Measurements from ENCODE around the gene SDHA.

The SDHA gene

DNA sequence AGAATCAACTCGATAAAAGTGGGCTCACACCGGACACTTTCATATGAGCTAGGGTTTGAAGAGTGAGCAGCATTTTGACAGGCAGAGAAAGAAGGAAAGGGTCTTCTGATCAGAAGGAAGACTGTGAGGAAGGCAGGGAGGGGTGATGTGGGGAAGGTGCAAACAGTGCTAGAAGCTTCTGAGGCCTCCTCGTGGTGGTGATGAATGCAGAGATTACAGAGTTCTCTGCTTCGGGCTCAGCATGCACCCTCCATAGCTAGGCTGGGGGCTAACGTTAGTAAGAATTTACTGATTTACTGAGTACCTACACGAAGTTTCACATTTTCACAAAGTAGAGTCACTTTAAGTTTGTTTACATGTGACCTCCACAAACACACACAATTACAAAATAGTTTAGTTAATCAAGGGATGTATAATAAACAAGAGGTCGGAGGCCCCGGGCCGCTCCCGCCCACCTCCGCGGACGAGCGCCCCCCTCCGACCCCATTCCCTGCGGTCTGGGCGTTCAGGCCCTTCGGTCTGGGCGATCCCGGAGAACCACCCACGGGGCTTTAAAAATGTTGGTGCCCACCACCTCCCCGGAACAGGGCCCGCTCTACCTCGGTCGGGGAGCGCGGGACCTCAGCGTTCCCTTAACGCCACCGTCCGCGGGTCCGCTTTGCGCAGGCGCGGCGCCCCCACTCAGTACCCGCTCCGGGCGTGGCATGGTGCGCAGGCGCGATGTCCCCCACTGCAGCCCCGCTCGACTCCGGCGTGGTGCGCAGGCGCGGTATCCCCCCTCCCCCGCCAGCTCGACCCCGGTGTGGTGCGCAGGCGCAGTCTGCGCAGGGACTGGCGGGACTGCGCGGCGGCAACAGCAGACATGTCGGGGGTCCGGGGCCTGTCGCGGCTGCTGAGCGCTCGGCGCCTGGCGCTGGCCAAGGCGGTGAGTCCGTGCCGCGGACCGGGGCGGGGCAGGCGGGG, at the start of gene SDHA, which contains the start of gene CCDC127:
Gene SDHA, plus strand, starts transcription at position 827 of the 963 bp plus-strand sequence. Its CDS starts 36 bp downstream, at position 863.
Gene CCDC127, minus strand, starts transcription at position 660 of the 963 bp plus-strand sequence. CDS start 1,304 bp downstream, outside the sequence.
- peak; percentile 87 for DNase-seq (ENCODE audit: low read depth, low spot score)

GRCh38 chr5:169071-169727, 48.9 kb upstream of the SDHA start:
- DNase-seq (ENCODE audit: low read depth, low spot score): peak; percentile 78

- no peak for DNase-seq (ENCODE audit: low read depth, low spot score)
Measured at GRCh38 chr5:169728-170094, 48.4 kb upstream of the SDHA start.

- no peak for DNase-seq (ENCODE audit: low read depth, low spot score)
Measured at GRCh38 chr5:170971-171800, 46.9 kb upstream of the SDHA start.

DNA sequence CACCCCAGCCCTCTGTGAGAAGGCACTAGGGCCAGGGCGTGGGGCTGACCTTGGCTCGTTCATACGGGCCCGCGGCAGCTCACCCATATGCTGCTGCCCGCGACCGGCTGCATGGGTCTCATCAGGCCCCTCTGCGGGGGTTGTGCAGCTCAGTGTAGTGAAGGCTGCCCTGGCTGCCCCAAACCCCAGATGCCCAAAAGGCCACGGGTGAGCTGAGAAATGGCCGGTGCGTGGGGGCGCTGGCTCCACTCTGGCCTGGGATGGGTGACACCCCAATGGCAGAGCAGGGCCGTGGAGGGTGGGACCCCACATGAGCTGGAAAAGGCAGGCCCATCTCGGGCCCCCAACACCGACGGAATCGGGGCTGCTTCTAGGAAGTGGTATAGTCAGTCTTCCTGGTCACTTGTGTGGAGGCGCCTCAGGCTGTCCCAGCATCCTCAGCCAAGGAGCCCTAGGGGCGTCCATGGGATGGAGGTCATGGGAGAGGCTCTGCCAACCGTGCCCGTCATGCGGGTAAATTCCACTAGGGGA, 46.3 kb upstream of the SDHA start:
- no peak for DNase-seq (ENCODE audit: low read depth, low spot score)

- no peak for DNase-seq (ENCODE audit: low read depth, low spot score)
Measured at GRCh38 chr5:172421-172820, 45.7 kb upstream of the SDHA start.

- DNase-seq (ENCODE audit: low read depth, low spot score): no peak
Measured at GRCh38 chr5:172841-173251, 45.3 kb upstream of the SDHA start.

DNA sequence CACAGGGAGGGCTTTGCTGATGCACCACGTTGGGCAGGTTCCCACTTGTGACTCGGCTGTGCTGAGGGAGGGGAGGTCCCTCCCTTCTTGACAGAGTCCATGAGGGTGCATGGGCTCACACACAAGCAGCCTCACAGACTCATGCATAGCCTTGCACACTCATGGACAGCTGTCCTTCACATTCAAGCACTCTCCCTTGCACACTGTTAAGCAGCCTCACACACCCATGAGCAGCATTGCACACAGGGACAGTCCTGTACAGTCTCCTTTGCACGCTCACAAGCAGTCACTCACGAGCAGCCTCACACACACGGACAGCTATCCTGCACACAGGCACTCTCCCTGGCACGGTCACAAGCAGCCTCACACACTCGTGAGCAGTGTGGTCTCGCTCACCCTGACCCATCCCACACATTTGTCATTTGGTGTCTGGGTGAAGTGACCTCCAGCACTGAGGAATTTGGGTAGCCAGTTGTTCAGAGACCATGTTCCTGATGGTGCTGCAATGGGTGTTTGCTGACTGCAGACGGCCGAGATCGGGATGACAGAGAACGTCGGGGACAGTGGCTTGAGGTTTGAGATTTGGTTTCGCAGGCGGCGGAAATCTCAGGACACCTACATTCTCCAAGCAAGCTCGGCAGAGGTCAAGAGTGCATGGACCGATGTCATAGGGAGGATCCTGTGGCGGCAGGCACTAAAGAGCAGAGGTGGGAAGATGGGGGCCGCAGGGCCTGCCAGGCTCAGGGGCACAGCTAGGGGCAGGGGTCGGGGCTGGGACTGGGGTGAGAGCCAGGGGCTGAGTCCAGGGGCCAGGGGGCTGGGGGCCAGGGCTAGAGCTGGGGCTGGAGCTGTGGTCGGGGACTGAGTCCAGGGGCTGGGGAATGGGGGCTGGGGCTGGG, 44.5 kb upstream of the SDHA start:
- DNase-seq (ENCODE audit: low read depth, low spot score): no peak

DNA sequence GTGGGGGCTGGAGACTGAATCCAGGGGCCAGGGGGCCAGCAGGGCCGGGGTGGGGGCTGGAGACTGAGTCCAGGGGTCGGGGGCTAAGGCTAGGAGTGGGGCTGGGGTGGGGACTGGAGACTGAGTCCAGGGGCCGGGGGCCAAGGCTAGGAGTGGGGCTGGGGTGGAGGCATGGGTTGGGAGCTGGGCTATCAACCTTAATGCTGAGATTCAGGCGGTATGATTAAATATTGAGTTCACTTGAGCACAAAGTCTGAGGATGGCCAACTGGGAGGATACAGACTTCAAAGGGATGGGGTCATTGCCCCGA, 43.9 kb upstream of the SDHA start:
- DNase-seq (ENCODE audit: low read depth, low spot score): no peak

DNA sequence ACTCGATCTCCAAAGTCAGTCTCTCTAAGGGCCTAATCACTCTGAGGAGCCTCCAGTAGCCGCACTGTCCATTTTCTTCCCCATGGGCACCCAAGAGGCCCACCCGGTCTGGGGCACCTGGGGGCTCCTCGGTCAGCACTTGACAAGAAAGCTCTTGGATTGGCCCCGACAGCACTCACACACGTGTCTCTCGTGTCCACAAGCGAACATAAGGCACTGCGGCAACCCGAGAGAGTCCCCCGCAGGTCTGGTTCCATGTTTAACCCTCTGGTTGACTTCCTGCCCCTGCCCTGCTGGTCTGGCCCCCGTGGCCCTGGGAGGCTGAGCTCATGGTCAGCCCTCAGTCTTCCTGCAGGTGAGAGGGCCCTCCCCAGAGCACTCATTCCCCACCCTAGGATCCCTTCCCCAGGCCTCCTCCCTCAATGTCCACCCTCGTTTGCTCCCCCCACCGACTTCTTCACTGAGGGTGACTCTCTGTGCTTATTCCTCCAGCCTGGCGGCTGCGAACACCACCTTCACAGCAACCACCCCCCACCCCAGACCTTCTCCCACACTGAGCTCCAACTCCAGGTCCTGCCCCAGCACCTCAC, 43.1 kb upstream of the SDHA start:
- no peak for DNase-seq (ENCODE audit: low read depth, low spot score)

DNA sequence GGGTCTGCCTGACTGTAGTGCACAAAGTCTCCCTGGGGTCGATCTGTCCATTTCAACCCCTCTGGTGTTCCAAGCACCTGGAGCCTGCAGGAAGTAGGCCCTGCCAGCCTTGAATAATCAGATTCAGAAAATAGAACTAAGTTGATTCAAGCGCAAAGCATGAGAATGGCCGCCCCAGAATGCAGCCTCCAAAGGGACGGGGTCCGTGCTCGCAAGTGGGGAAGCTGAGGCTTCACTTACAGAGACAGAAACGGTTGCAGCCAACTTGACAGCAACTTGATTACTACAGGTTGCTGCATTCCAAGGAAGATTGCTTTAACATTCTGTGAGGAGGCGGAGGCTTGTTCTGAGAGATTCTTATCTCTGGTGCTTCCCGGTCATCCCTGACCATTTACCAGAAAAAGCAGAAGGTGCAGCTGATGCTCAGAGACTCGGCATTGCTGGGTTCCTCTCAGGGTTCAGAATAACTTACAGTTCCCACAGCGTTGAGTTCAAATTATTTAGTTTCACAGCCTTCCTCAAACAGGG, 41.8 kb upstream of the SDHA start:
- DNase-seq (ENCODE audit: low read depth, low spot score): no peak

DNA sequence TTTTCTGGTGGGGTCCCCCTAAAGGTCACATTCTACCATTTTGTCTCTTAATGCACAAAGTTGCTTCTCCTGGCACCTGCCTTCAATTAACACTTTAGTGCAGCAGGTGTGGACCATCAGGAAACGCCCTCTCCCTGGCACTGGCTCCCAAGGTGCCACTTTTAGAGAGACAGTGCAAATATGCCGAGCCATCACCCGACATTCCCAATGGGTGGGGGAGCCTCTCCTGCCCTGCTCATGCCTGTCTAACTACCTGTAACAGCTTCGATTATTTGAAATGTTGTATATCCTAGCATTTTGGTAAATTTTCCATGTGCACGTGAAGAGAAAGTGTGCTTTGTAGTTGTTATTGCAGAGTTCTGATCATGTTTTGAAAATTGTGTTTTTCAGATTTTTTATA, 40.0 kb upstream of the SDHA start:
- DNase-seq (ENCODE audit: low read depth, low spot score): no peak

GRCh38 chr5:179401-179800, 38.7 kb upstream of the SDHA start:
- DNase-seq (ENCODE audit: low read depth, low spot score): no peak

GRCh38 chr5:180286-180918, 37.7 kb upstream of the SDHA start:
- DNase-seq (ENCODE audit: low read depth, low spot score): no peak

GRCh38 chr5:181160-181559, 37.0 kb upstream of the SDHA start:
- no peak for DNase-seq (ENCODE audit: low read depth, low spot score)

GRCh38 chr5:181566-181965, 36.6 kb upstream of the SDHA start:
- DNase-seq (ENCODE audit: low read depth, low spot score): no peak

DNA sequence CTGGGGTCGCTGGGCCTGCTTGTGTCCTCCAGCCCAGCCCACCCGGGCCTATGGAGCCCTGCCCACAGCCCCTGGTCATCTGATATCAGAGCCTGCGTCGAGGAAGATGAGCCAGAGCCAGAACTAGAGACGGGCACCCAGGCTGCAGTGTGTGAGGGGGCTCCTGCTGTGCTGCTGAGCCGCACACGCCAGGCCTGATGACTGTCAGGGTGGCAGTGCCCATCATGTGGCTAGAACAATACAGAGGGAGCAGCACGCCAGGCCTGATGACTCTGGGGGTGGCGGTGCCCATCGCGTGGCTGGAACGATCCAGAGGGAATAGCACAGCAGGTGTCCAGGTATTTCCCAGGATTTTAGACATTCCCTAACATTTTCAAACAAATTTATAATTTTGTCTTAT, 36.0 kb upstream of the SDHA start:
- no peak for DNase-seq (ENCODE audit: low read depth, low spot score)

DNA sequence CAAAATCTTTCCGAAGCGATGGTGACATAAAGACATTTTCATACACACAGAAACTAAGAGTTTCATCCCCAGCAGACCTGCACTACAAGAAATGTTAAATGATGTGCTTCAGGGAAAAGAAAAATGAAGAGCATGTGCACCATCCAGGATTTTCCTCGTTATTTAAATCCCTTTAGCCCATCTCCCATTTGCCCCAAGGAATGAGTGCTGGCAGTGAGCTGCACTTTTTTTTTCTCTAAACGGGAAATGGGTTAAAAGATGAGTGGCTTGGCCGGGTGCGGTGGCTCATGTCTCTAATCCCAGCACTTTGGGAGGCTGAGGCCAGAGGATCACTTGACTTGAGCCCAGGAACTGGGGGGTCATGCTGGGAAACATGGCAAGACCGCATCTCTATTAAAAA, 33.6 kb upstream of the SDHA start:
- no peak for DNase-seq (ENCODE audit: low read depth, low spot score)
